Measurements from ENCODE around the gene GSTM2. TPM values are rescaled to one million over a fixed set of nuclear protein-coding genes. Genes with fewer than 3 reads are reported as not detected.

Gene GSTM2
- total RNA-seq, 1 experiment from 2014 or later = 10.2 TPM

DNA sequence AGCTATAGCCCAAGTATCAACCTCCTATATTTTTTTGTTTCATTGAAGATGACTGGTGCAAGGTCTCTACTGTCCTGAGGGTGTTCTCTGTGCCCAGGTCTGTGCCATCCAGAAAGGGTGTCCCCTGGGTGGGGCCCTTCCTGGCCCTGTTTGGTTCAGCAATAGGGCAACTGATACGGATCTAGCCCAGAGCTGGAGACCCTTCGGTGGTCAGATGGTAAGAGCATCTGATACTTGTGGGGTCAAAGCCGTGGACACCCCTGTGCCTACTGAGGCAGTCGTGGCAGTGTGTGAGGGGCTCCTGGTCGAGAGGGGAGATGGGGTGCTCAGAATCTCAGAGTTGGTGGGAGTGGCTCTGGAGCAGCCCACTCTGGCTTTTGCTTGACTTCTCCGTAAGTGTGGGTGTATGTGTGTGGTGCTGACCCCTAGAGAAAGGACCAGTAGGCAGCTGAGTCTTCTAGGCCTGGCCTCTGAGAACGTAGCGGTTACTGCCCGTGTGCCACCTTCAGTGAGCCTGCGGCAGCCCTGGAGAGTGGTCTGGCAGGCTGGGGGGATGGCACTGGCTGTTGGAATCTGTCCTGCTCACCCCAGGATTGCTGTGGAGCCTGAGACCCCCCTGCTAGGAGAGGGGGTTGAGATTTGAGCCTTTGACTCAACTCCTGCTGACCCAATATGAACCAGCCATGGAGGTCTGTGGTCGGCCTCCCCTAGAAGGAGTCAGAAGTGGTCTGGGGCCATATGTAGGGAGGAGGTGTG, 45.5 kb upstream of the GSTM2 start:
- POLR2A ChIA-PET = no interaction called here
- TF ChIP-seq, protein P1, sequence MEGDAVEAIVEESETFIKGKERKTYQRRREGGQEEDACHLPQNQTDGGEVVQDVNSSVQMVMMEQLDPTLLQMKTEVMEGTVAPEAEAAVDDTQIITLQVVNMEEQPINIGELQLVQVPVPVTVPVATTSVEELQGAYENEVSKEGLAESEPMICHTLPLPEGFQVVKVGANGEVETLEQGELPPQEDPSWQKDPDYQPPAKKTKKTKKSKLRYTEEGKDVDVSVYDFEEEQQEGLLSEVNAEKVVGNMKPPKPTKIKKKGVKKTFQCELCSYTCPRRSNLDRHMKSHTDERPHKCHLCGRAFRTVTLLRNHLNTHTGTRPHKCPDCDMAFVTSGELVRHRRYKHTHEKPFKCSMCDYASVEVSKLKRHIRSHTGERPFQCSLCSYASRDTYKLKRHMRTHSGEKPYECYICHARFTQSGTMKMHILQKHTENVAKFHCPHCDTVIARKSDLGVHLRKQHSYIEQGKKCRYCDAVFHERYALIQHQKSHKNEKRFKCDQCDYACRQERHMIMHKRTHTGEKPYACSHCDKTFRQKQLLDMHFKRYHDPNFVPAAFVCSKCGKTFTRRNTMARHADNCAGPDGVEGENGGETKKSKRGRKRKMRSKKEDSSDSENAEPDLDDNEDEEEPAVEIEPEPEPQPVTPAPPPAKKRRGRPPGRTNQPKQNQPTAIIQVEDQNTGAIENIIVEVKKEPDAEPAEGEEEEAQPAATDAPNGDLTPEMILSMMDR (IDR thresholded peaks at IDR 0.05) = no peak
- no peak for TF ChIP-seq TCF7L2 (IDR thresholded peaks at IDR 0.05; ENCODE audit: low read depth, low read length)
- TF ChIP-seq SIN3A (IDR thresholded peaks at IDR 0.05; ENCODE audit: borderline replicate concordance, insufficient read depth, low read depth, low read length) = no peak
- DNase-seq (ENCODE audit: low read depth, low spot score) = no peak
- intact Hi-C loops (cut with micrococcal nuclease; ENCODE audit: unreplicated experiment) = loop anchor here (5.0 kb wide), 1 partner anchor 75 kb away; the partner anchor contains the start of gene GNAI3
- in situ Hi-C loops (cut with HindIII; ENCODE audit: low pct_unique_long_range_greater_than_20kb, low sequenced_read_pairs) = no loop called here
- peak overlapping the region; percentile 84 to 92; a peak in 3 of 4 replicates for H3K4me3 ChIP-seq (ENCODE audit: low read depth in 2 of 2, low read length in 2 of 2)
- ATAC-seq = no peak
- BruUV-seq (replicated peaks) = no TSS peak
- H3K36me3 ChIP-seq (ENCODE audit: control insufficient read depth, insufficient read depth, low read length) = no peaks in the 10 kb centered on the region
- H3K27me3 ChIP-seq (ENCODE audit: control insufficient read depth, insufficient read depth, low read length) = no peaks in the 10 kb centered on the region
- CTCF ChIA-PET = no interaction called here
- H3K9me3 ChIP-seq (ENCODE audit: control insufficient read depth, insufficient read depth, low read depth, low read length) = no peaks in the 10 kb centered on the region
- peaks cover 15% of the 10 kb centered on the region for H3K4me1 ChIP-seq (ENCODE audit: control insufficient read depth, insufficient read depth, low read length)
- no peak overlapping the region for H3K27ac ChIP-seq (ENCODE audit: low read length)

DNA sequence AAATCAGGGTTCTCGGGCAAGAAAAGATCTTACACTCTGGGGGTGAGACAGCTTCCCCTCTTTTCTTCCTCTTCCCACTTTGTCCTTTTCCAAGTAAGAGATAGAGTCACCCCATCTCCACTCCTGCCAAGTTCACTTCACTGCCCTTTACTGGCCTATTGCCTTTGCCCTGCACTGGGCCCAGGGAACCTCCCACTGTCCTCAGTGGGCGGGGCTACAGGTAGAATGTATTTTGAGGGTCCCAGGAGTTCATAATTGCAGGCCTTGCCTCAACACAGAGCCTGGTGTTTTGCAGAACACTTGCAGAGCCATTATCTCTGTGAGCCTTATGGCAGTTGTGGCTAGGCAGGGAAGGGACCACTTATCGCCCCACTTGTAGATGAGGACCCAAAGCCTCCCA, 45.0 kb upstream of the GSTM2 start:
- DNase-seq (ENCODE audit: low read depth, low spot score) (no peak), ATAC-seq (no peak)
- no TSS peak for BruUV-seq (replicated peaks)
- ChIA-PET CTCF (no interaction called here), POLR2A (no interaction called here)
- Histone ChIP-seq H3K4me1 (ENCODE audit: control insufficient read depth, insufficient read depth, low read length) (peaks cover 15% of the 10 kb centered on the region), H3K36me3 (ENCODE audit: control insufficient read depth, insufficient read depth, low read length) (no peaks in the 10 kb centered on the region), H3K27ac (ENCODE audit: low read length) (no peak overlapping the region), H3K9me3 (ENCODE audit: control insufficient read depth, insufficient read depth, low read depth, low read length) (no peaks in the 10 kb centered on the region), H3K27me3 (ENCODE audit: control insufficient read depth, insufficient read depth, low read length) (no peaks in the 10 kb centered on the region), H3K4me3 (ENCODE audit: low read depth in 2 of 2, low read length in 2 of 2) (no peak overlapping the region)
- TF ChIP-seq POLR2AphosphoS5 (IDR thresholded peaks at IDR 0.05; ENCODE audit: low read depth, low read length) (no peak), TCF7L2 (IDR thresholded peaks at IDR 0.05; ENCODE audit: low read depth, low read length) (no peak), SIN3A (IDR thresholded peaks at IDR 0.05; ENCODE audit: borderline replicate concordance, insufficient read depth, low read depth, low read length) (no peak)
- TF ChIP-seq, protein P2, sequence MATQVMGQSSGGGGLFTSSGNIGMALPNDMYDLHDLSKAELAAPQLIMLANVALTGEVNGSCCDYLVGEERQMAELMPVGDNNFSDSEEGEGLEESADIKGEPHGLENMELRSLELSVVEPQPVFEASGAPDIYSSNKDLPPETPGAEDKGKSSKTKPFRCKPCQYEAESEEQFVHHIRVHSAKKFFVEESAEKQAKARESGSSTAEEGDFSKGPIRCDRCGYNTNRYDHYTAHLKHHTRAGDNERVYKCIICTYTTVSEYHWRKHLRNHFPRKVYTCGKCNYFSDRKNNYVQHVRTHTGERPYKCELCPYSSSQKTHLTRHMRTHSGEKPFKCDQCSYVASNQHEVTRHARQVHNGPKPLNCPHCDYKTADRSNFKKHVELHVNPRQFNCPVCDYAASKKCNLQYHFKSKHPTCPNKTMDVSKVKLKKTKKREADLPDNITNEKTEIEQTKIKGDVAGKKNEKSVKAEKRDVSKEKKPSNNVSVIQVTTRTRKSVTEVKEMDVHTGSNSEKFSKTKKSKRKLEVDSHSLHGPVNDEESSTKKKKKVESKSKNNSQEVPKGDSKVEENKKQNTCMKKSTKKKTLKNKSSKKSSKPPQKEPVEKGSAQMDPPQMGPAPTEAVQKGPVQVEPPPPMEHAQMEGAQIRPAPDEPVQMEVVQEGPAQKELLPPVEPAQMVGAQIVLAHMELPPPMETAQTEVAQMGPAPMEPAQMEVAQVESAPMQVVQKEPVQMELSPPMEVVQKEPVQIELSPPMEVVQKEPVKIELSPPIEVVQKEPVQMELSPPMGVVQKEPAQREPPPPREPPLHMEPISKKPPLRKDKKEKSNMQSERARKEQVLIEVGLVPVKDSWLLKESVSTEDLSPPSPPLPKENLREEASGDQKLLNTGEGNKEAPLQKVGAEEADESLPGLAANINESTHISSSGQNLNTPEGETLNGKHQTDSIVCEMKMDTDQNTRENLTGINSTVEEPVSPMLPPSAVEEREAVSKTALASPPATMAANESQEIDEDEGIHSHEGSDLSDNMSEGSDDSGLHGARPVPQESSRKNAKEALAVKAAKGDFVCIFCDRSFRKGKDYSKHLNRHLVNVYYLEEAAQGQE (IDR thresholded peaks at IDR 0.05; ENCODE audit: insufficient read depth in 1 of 2, low read depth in 2 of 2, low read length in 1 of 2) = no peak
- TF ChIP-seq, protein P1 (IDR thresholded peaks at IDR 0.05) = no peak
- intact Hi-C loops (cut with micrococcal nuclease; ENCODE audit: unreplicated experiment) = loop anchor here (5.0 kb wide), 1 partner anchor 76 kb away; the partner anchor contains the start of gene GNAI3
- in situ Hi-C loops (cut with HindIII; ENCODE audit: low pct_unique_long_range_greater_than_20kb, low sequenced_read_pairs) = no loop called here

Data from Panc1 (cell line).